K562 (cell line): ENCODE data around the gene UMAD1. TPM values are rescaled to one million over a fixed set of nuclear protein-coding genes. Genes with fewer than 3 reads are reported as not detected.

Experiments used
- ARHGAP35 ChIP-seq: fragments of 450-650 bp; IDR thresholded peaks from 2 replicates; pipeline ENCODE4 v1.6.1; 2018; ENCODE audit not compliant: partially characterized antibody
- BRD9 ChIP-seq: fragments of 450-650 bp; IDR thresholded peaks from 2 replicates; pipeline ENCODE4 v1.6.1; 2018; ENCODE audit warnings: low read depth; ENCODE audit not compliant: partially characterized antibody
- C11orf30 ChIP-seq: fragments of 450-650 bp; IDR thresholded peaks from 2 replicates; pipeline ENCODE4 v1.6.1; 2016; ENCODE audit warnings: low read depth, mild to moderate bottlenecking
- CBX1 ChIP-seq: sonication (generic); IDR thresholded peaks from 2 replicates; pipeline ENCODE4 v1.6.1; 2016; ENCODE audit warnings: antibody characterized with exemption, low read depth, mild to moderate bottlenecking
- CEBPG ChIP-seq, 3 experiments: fragments of 200-800 bp in 1 of 3; sonication (Bioruptor generic) in 1 of 3; sonication (generic) in 1 of 3; formaldehyde crosslinking in 1 of 3; IDR thresholded peaks in 2 of 3; conservative IDR thresholded peaks in 1 of 3; 2 replicates each; pipeline versions ENCODE4 v1.6.1 to v1.8.0; 2016 to 2022; ENCODE audit warnings: missing compliant biosample characterization in 2 of 3, missing genetic modification characterization in 2 of 3, mild to moderate bottlenecking in 1 of 3, missing genetic modification reagents in 1 of 3
- GATA2 ChIP-seq: sonication (generic); formaldehyde crosslinking; IDR thresholded peaks from 2 replicates; pipeline ENCODE4 v1.4.0; 2020; ENCODE audit warnings: mild to moderate bottlenecking, missing genetic modification reagents
- IRF2 ChIP-seq: sonication (generic); formaldehyde crosslinking; IDR thresholded peaks from 2 replicates; pipeline ENCODE4 v1.8.1; 2022; ENCODE audit warnings: mild to moderate bottlenecking, missing genetic modification reagents
- KLF13 ChIP-seq: fragments of 450-650 bp; IDR thresholded peaks from 2 replicates; pipeline ENCODE4 v1.6.1; 2016; ENCODE audit warnings: missing genetic modification characterization, low read depth, mild to moderate bottlenecking, missing compliant biosample characterization, moderate library complexity, borderline replicate concordance
- RBM15 ChIP-seq: fragments of 200-400 bp; formaldehyde crosslinking; IDR thresholded peaks from 2 replicates; pipeline ENCODE4 v1.6.1; 2018; ENCODE audit warnings: mild to moderate bottlenecking, low read length, moderate library complexity; ENCODE audit not compliant: insufficient read depth
- RCOR1 ChIP-seq, 2 experiments: IDR thresholded peaks; 2 replicates each; pipeline ENCODE4 v1.6.1; 2012; ENCODE audit warnings: low read depth in 2 of 2, low read length in 2 of 2, borderline replicate concordance in 1 of 2, improper control_type of control experiment in 1 of 2
- SRSF3 ChIP-seq: fragments of 200-400 bp; formaldehyde crosslinking; IDR thresholded peaks from 2 replicates; pipeline ENCODE4 v1.6.1; 2016; ENCODE audit warnings: mild to moderate bottlenecking, low read length, moderate library complexity; ENCODE audit not compliant: insufficient read depth
- TEAD2 ChIP-seq: fragments of 450-650 bp; IDR thresholded peaks from 2 replicates; pipeline ENCODE4 v1.6.1; 2016; ENCODE audit warnings: missing genetic modification characterization, control low read depth, missing compliant biosample characterization
- ZNF408 ChIP-seq: fragments of 250-450 bp; sonication (Bioruptor Pico); IDR thresholded peaks from 2 replicates; pipeline ENCODE4 v1.4.0; 2020; ENCODE audit warnings: low read depth, mild to moderate bottlenecking, moderate library complexity
- polyA plus RNA-seq, 8 experiments: library from polyadenylated mRNA; depleted of rRNA in 4 of 8; stranded (reverse) in 5 of 8; unstranded in 3 of 8; fragments of >200 nt; fragmentation: Nextera tagmentation in 2 of 8; fragmentation: Illumina TruSeq in 1 of 8; extraction: Ambion mirVana in 2 of 8; extraction: Trizol in 1 of 8; gene quantifications; 2 replicates each; pipeline versions ENCODE4 v1.2.1 to v1.2.3, GENCODE V29; 2011 to 2014; ENCODE audit warnings: inconsistent platforms in 1 of 8, missing spikeins in 1 of 8
- total RNA-seq, 7 experiments: library from RNA; depleted of rRNA in 6 of 7; stranded (reverse); fragments of >200 nt in 6 of 7; fragmentation: Illumina TruSeq in 2 of 7; extraction: Trizol in 2 of 7; gene quantifications; 2 replicates each; pipeline versions ENCODE4 v1.2.1 to v1.2.3, GENCODE V29; 2011 to 2021; ENCODE audit warnings: low replicate concordance in 1 of 7
- TF ChIP-seq, protein P1 (sequence below): sonication (generic); formaldehyde crosslinking; IDR thresholded peaks from 2 replicates; pipeline ENCODE4 v1.8.1; 2023; ENCODE audit warnings: mild to moderate bottlenecking, missing genetic modification reagents
- TF ChIP-seq, protein P2 (sequence below): fragments of 250-450 bp; sonication (Bioruptor Pico); IDR thresholded peaks from 2 replicates; pipeline ENCODE4 v1.4.0; 2020; ENCODE audit warnings: mild to moderate bottlenecking, moderate library complexity
- TF ChIP-seq, protein P3 (sequence below): fragments of 450-650 bp; IDR thresholded peaks from 2 replicates; pipeline ENCODE4 v1.6.1; 2018; ENCODE audit not compliant: partially characterized antibody

Gene UMAD1
- total and polyA plus RNA-seq, 9 of the 15 experiments (the other 6 are each of a cell fraction or from before 2014, with no cell fraction given): 9.0 to 26.7 (median 13.3) TPM

DNA sequence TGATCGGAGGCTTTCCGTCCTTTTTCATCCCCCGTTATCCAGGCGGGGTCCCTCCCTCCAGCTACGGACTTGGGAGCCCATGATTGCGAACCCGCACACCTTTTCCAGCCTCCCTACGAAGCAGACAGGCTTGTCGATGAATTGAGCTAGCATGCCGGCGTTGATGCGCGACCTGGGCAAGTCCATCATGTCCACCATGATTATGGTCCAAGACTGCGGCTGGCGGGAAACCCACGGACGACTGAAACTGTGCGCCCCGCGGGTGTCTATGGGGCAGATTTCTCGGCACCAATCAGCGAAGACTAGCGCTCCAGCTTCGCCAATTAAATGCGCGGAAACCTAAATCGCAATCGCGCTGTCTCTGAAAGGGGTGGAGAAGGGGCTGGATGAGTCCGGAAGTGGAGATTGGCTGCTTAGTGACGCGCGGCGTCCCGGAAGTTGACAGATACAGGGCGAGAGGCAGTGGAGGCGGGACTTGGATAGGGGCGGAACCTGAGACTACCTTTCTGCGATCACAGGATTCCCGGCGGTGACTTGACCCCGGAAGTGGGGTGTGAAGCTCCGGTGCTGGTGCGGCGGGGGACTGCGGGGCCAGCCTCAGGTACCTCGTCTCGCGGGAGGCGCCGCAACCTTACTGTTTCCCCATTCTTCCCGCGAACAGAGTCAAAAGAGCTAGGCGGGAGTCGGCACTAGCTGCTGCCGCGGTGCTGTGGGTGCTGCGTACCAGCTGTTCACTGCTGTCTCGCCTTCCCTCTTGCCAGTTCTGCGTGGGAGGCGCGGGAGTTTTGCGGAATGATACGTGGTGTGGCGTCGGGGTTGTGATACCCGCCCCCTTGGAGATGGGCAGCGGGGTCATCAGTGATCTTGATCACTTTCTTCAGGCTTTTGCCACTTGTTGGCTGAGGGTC is at the start of gene UMAD1 (continued):
- TF ChIP-seq, protein P1, sequence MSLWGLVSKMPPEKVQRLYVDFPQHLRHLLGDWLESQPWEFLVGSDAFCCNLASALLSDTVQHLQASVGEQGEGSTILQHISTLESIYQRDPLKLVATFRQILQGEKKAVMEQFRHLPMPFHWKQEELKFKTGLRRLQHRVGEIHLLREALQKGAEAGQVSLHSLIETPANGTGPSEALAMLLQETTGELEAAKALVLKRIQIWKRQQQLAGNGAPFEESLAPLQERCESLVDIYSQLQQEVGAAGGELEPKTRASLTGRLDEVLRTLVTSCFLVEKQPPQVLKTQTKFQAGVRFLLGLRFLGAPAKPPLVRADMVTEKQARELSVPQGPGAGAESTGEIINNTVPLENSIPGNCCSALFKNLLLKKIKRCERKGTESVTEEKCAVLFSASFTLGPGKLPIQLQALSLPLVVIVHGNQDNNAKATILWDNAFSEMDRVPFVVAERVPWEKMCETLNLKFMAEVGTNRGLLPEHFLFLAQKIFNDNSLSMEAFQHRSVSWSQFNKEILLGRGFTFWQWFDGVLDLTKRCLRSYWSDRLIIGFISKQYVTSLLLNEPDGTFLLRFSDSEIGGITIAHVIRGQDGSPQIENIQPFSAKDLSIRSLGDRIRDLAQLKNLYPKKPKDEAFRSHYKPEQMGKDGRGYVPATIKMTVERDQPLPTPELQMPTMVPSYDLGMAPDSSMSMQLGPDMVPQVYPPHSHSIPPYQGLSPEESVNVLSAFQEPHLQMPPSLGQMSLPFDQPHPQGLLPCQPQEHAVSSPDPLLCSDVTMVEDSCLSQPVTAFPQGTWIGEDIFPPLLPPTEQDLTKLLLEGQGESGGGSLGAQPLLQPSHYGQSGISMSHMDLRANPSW (CRISPR knock-in tag): no peak
- TF ChIP-seq IRF2 (no peak), RCOR1 (IDR thresholded peaks at IDR 0.05; ENCODE audit: borderline replicate concordance in 1 of 2, low read depth in 2 of 2, low read length in 2 of 2) (peak; percentile 54 to 61; a peak in 1 of 4 replicates), RBM15 (no peak), ZNF408 (no peak), BRD9 (peak; percentile 47), C11orf30 (peak; percentile 87), KLF13 (tag) (peak; percentile 32; the same call in 1 of the 2 replicates), TEAD2 (no peak), ARHGAP35 (no peak), CBX1 (peak; percentile 43; the same call in 1 of the 2 replicates), SRSF3 (no peak), CEBPG (CRISPR knock-in tag; IDR thresholded peaks at IDR 0.05) (peak; percentile 1; the same call in 1 of the 2 replicates), CEBPG (tag; conservative IDR thresholded peaks at IDR 0.05 in 1 of 2, IDR thresholded peaks at IDR 0.05 in 1 of 2) (no peak), GATA2 (no peak; the same call in 1 of the 2 replicates)
- TF ChIP-seq, protein P2, sequence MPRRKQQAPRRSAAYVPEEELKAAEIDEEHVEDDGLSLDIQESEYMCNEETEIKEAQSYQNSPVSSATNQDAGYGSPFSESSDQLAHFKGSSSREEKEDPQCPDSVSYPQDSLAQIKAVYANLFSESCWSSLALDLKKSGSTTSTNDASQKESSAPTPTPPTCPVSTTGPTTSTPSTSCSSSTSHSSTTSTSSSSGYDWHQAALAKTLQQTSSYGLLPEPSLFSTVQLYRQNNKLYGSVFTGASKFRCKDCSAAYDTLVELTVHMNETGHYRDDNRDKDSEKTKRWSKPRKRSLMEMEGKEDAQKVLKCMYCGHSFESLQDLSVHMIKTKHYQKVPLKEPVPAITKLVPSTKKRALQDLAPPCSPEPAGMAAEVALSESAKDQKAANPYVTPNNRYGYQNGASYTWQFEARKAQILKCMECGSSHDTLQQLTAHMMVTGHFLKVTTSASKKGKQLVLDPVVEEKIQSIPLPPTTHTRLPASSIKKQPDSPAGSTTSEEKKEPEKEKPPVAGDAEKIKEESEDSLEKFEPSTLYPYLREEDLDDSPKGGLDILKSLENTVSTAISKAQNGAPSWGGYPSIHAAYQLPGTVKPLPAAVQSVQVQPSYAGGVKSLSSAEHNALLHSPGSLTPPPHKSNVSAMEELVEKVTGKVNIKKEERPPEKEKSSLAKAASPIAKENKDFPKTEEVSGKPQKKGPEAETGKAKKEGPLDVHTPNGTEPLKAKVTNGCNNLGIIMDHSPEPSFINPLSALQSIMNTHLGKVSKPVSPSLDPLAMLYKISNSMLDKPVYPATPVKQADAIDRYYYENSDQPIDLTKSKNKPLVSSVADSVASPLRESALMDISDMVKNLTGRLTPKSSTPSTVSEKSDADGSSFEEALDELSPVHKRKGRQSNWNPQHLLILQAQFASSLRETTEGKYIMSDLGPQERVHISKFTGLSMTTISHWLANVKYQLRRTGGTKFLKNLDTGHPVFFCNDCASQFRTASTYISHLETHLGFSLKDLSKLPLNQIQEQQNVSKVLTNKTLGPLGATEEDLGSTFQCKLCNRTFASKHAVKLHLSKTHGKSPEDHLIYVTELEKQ: no peak
- TF ChIP-seq, protein P3, sequence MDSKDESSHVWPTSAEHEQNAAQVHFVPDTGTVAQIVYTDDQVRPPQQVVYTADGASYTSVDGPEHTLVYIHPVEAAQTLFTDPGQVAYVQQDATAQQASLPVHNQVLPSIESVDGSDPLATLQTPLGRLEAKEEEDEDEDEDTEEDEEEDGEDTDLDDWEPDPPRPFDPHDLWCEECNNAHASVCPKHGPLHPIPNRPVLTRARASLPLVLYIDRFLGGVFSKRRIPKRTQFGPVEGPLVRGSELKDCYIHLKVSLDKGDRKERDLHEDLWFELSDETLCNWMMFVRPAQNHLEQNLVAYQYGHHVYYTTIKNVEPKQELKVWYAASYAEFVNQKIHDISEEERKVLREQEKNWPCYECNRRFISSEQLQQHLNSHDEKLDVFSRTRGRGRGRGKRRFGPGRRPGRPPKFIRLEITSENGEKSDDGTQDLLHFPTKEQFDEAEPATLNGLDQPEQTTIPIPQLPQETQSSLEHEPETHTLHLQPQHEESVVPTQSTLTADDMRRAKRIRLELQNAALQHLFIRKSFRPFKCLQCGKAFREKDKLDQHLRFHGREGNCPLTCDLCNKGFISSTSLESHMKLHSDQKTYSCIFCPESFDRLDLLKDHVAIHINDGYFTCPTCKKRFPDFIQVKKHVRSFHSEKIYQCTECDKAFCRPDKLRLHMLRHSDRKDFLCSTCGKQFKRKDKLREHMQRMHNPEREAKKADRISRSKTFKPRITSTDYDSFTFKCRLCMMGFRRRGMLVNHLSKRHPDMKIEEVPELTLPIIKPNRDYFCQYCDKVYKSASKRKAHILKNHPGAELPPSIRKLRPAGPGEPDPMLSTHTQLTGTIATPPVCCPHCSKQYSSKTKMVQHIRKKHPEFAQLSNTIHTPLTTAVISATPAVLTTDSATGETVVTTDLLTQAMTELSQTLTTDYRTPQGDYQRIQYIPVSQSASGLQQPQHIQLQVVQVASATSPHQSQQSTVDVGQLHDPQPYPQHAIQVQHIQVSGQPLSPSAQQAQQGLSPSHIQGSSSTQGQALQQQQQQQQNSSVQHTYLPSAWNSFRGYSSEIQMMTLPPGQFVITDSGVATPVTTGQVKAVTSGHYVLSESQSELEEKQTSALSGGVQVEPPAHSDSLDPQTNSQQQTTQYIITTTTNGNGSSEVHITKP: peak; percentile 79
